ENCODE measurements around the gene PSMC6. TPM values are rescaled to one million over a fixed set of nuclear protein-coding genes. Genes with fewer than 3 reads are reported as not detected.
A peak's percentile ranks its signal among the peaks of the same experiment; 100 is the strongest.

PSMC6 gene
- polyA plus RNA-seq, 3 donors: 46.9 to 64.3 (median 48.6) TPM

GRCh38 chr14:52663850-52664249 is 43.1 kb upstream of the PSMC6 start:
- Histone ChIP-seq H3K4me1 (ENCODE audit: control insufficient read depth in 1 of 2, insufficient read depth in 2 of 2, low read length in 2 of 2) (no peaks in the 10 kb centered on the region), H3K27me3 (ENCODE audit: control insufficient read depth in 2 of 2, insufficient read depth in 2 of 2, low read length in 2 of 2) (no peaks in the 10 kb centered on the region), H3K4me3 (replicated peaks in 1 of 3; ENCODE audit: low read depth in 2 of 3, low read length in 3 of 3) (no peak overlapping the region), H4K20me1 (ENCODE audit: insufficient read depth, low read length) (no peaks in the 10 kb centered on the region), H3K79me2 (ENCODE audit: insufficient read depth, low read length) (no peaks in the 10 kb centered on the region), H3K9ac (ENCODE audit: insufficient read depth, low read length, poor library complexity, severe bottlenecking) (no peak overlapping the region), H3K9me3 (replicated peaks in 1 of 2; ENCODE audit: control insufficient read depth in 1 of 2, insufficient read depth in 1 of 2, low read length in 2 of 2) (no peaks in the 10 kb centered on the region), H3K4me2 (replicated peaks; ENCODE audit: extremely low read depth, low read length, poor library complexity, severe bottlenecking) (no peak overlapping the region), H2AFZ (ENCODE audit: insufficient read depth, low read depth, low read length, poor library complexity, severe bottlenecking) (no peak overlapping the region), H3K27ac (ENCODE audit: low read depth in 1 of 2, low read length in 2 of 2) (no peak overlapping the region), H3K36me3 (replicated peaks in 1 of 2; ENCODE audit: control insufficient read depth in 1 of 2, insufficient read depth in 2 of 2, low read length in 2 of 2) (peaks cover 28 to 58% of the 10 kb centered on the region in 2 donors)
- Mint-ChIP-seq H3K36me3 (peaks cover 34 to 51% of the 10 kb centered on the region in 2 donors), H3K27ac (no peak overlapping the region), H3K9me3 (peaks cover 0 to 1% (median 0%) of the 10 kb centered on the region in 7 donors), H3K27me3 (ENCODE audit: low read depth in 3 of 3) (no peaks in the 10 kb centered on the region), H3K4me3 (no peak overlapping the region), H3K4me1 (no peaks in the 10 kb centered on the region)
- TF ChIP-seq CTCF (IDR thresholded peaks at IDR 0.05): no peak
- DNase-seq: no peak
- intact Hi-C loops (cut with micrococcal nuclease): no loop called here
- WGBS (ENCODE audit: insufficient coverage): no CpG with 5 or more reads among the region's 2 CpGs

- no peak overlapping the region for H3K4me3 ChIP-seq (replicated peaks in 1 of 3; ENCODE audit: low read depth in 2 of 3, low read length in 3 of 3)
- DNase-seq: peak in 1 of 3 donors; percentile 9
- H3K4me3 Mint-ChIP-seq: no peak overlapping the region
- no peaks in the 10 kb centered on the region for H3K27me3 ChIP-seq (ENCODE audit: control insufficient read depth in 2 of 2, insufficient read depth in 2 of 2, low read length in 2 of 2)
- TF ChIP-seq CTCF (IDR thresholded peaks at IDR 0.05): peak; percentile 63
- no peak overlapping the region for H3K27ac ChIP-seq (ENCODE audit: low read depth in 1 of 2, low read length in 2 of 2)
- peaks cover 16% of the 10 kb centered on the region for H4K20me1 ChIP-seq (ENCODE audit: insufficient read depth, low read length)
- H3K4me1 Mint-ChIP-seq: no peaks in the 10 kb centered on the region
- H3K9ac ChIP-seq (ENCODE audit: insufficient read depth, low read length, poor library complexity, severe bottlenecking): no peak overlapping the region
- H3K36me3 ChIP-seq (replicated peaks in 1 of 2; ENCODE audit: control insufficient read depth in 1 of 2, insufficient read depth in 2 of 2, low read length in 2 of 2): peaks cover 47 to 80% of the 10 kb centered on the region in 2 donors
- H3K4me2 ChIP-seq (replicated peaks; ENCODE audit: extremely low read depth, low read length, poor library complexity, severe bottlenecking): no peak overlapping the region
- no peak overlapping the region for H3K27ac Mint-ChIP-seq
- WGBS (ENCODE audit: insufficient coverage): 100% methylated on average over 1 of the region's 2 CpGs
- H3K4me1 ChIP-seq (ENCODE audit: control insufficient read depth in 1 of 2, insufficient read depth in 2 of 2, low read length in 2 of 2): no peaks in the 10 kb centered on the region
- intact Hi-C loops (cut with micrococcal nuclease): no loop called here
- H3K36me3 Mint-ChIP-seq: peaks cover 38 to 65% of the 10 kb centered on the region in 2 donors
- no peaks in the 10 kb centered on the region for H3K9me3 ChIP-seq (replicated peaks in 1 of 2; ENCODE audit: control insufficient read depth in 1 of 2, insufficient read depth in 1 of 2, low read length in 2 of 2)
- peaks cover 21% of the 10 kb centered on the region for H3K79me2 ChIP-seq (ENCODE audit: insufficient read depth, low read length)
- H3K9me3 Mint-ChIP-seq: no peaks in the 10 kb centered on the region
- no peaks in the 10 kb centered on the region for H3K27me3 Mint-ChIP-seq (ENCODE audit: low read depth in 3 of 3)
- no peak overlapping the region for H2AFZ ChIP-seq (ENCODE audit: insufficient read depth, low read depth, low read length, poor library complexity, severe bottlenecking)
Observed at GRCh38 chr14:52678591-52678990, 28.4 kb upstream of the PSMC6 start.

Measured in CD14-positive monocyte (primary cell).